A549 (cell line): ENCODE results near the gene NTM. TPM values are rescaled to one million over a fixed set of nuclear protein-coding genes. Genes with fewer than 3 reads are reported as not detected.

Experiments
- ATAC-seq, 2 experiments: fragments of 200-7000 bp in 1 of 2; fragments of >200 bp in 1 of 2; cut with Nextera tagmentation in 1 of 2; cut with Tn5 transposase in 1 of 2; 3 replicates each; pipeline versions ENCODE4 v1.8.0 to v1.9.1; 2018 to 2020; ENCODE audit warnings: mild to moderate bottlenecking in 1 of 2, moderate library complexity in 1 of 2
- CTCF ChIA-PET: fragments of 300-600 bp; sonication (Branson Sonifier 250); formaldehyde crosslinking; extraction: SDS; loops from one replicate; lab custom pipeline; 2021; ENCODE audit warnings: antibody characterized with exemption, inconsistent platforms; lab: Yijun Ruan, JAX
- POLR2A ChIA-PET: fragments of 350-600 bp; formaldehyde crosslinking; extraction: SDS; loops from one replicate; lab custom pipeline; 2021; ENCODE audit warnings: antibody characterized with exemption, inconsistent platforms; lab: Yijun Ruan, JAX
- DNase-seq, 2 experiments: peaks; one replicate each; pipeline versions ENCODE4 v3.0.0 to v3.0.0-alpha.2; 2011 to 2016; ENCODE audit warnings: low read depth in 1 of 2, low spot score in 1 of 2
- FAIRE-seq: peaks from 2 replicates; lab custom pipeline; 2011; peaks lifted over from hg19 to GRCh38; lab: Jason Lieb, UNC
- H3K27ac ChIP-seq, 2 experiments: fragments of >200 bp; sonication (Bioruptor Twin); formaldehyde crosslinking; 3 replicates each; pipeline ENCODE4 v1.5.1; 2016 to 2017
- H3K4me1 ChIP-seq: fragments of >200 bp; sonication (Bioruptor Twin); formaldehyde crosslinking; 3 replicates; pipeline ENCODE4 v1.6.1; 2016
- H3K4me2 ChIP-seq: fragments of >200 bp; sonication (Bioruptor Twin); formaldehyde crosslinking; 3 replicates; pipeline ENCODE4 v1.6.1; 2016
- H3K4me3 ChIP-seq: fragments of >200 bp; sonication (Bioruptor Twin); formaldehyde crosslinking; 3 replicates; pipeline ENCODE4 v1.5.1; 2016
- H3K9me3 ChIP-seq: fragments of >200 bp; sonication (Bioruptor Twin); formaldehyde crosslinking; 3 replicates; pipeline ENCODE4 v1.6.1; 2016
- CBX2 ChIP-seq: fragments of 200-600 bp; sonication (generic); IDR thresholded peaks from 2 replicates; pipeline ENCODE4 v1.6.1; 2016; ENCODE audit warnings: low read depth, mild to moderate bottlenecking, borderline replicate concordance
- CHD2 ChIP-seq: fragments of 150-350 bp; IDR thresholded peaks from 2 replicates; pipeline ENCODE4 v1.6.1; 2014; ENCODE audit warnings: low read length; ENCODE audit not compliant: partially characterized antibody
- CHD4 ChIP-seq: fragments of 200-600 bp; sonication (generic); IDR thresholded peaks from 2 replicates; pipeline ENCODE4 v1.6.1; 2016; ENCODE audit warnings: antibody characterized with exemption, mild to moderate bottlenecking, borderline replicate concordance
- EP300 ChIP-seq, 2 experiments: fragments of >200 bp; sonication (Bioruptor Twin); formaldehyde crosslinking; IDR thresholded peaks; 2 replicates in 1 of 2; 3 replicates in 1 of 2; pipeline ENCODE4 v1.6.1; 2016 to 2017
- FOSL2 ChIP-seq, 2 experiments: fragments of 450-650 bp in 1 of 2; fragments of >200 bp in 1 of 2; sonication (Bioruptor Twin) in 1 of 2; formaldehyde crosslinking; IDR thresholded peaks; 2 replicates each; pipeline versions ENCODE4 v1.5.0 to v1.6.1; 2016 to 2020; ENCODE audit warnings: mild to moderate bottlenecking in 1 of 2, moderate library complexity in 1 of 2
- HDAC2 ChIP-seq: fragments of 200-600 bp; sonication (generic); IDR thresholded peaks from 2 replicates; pipeline ENCODE4 v1.6.1; 2016
- HOXB13 ChIP-seq: fragments of 250-450 bp; sonication (Bioruptor Pico); IDR thresholded peaks from 2 replicates; pipeline ENCODE4 v1.5.0; 2020; ENCODE audit warnings: low read depth, mild to moderate bottlenecking, moderate library complexity
- HOXB5 ChIP-seq: fragments of 250-450 bp; sonication (Bioruptor Pico); IDR thresholded peaks from 2 replicates; pipeline ENCODE4 v1.5.0; 2020; ENCODE audit warnings: mild to moderate bottlenecking, moderate library complexity
- MAZ ChIP-seq: fragments of 150-350 bp; IDR thresholded peaks from 2 replicates; pipeline ENCODE4 v1.6.1; 2014; ENCODE audit warnings: antibody characterized with exemption, low read depth, low read length, borderline replicate concordance
- NFE2L2 ChIP-seq: fragments of 150-350 bp; conservative IDR thresholded peaks from 2 replicates; pipeline ENCODE4 v1.6.1; 2014; ENCODE audit warnings: low read length
- NPAS2 ChIP-seq: fragments of 250-450 bp; sonication (Bioruptor Pico); IDR thresholded peaks from 2 replicates; pipeline ENCODE4 v1.8.0; 2022; ENCODE audit warnings: mild to moderate bottlenecking, moderate library complexity, borderline replicate concordance
- NR3C1 ChIP-seq: fragments of >200 bp; sonication (Bioruptor Twin); formaldehyde crosslinking; IDR thresholded peaks from 3 replicates; pipeline ENCODE4 v1.6.1; 2017
- RARB ChIP-seq: fragments of 250-450 bp; sonication (Bioruptor Pico); IDR thresholded peaks from 2 replicates; pipeline ENCODE4 v1.8.0; 2021; ENCODE audit warnings: mild to moderate bottlenecking, moderate library complexity
- SMC3 ChIP-seq: fragments of >200 bp; sonication (Bioruptor Twin); formaldehyde crosslinking; IDR thresholded peaks from 3 replicates; pipeline ENCODE4 v1.6.1; 2018; ENCODE audit warnings: inconsistent platforms
- TFCP2L1 ChIP-seq: fragments of 250-450 bp; sonication (Bioruptor Pico); IDR thresholded peaks from 2 replicates; pipeline ENCODE4 v1.5.0; 2021; ENCODE audit warnings: mild to moderate bottlenecking
- TP53 ChIP-seq: fragments of 250-450 bp; sonication (Bioruptor Pico); IDR thresholded peaks from 2 replicates; pipeline ENCODE4 v1.5.0; 2021; ENCODE audit warnings: mild to moderate bottlenecking, moderate library complexity
- USF2 ChIP-seq: fragments of 450-650 bp; IDR thresholded peaks from 2 replicates; pipeline ENCODE4 v1.6.1; 2014; ENCODE audit warnings: antibody characterized with exemption
- ZC3H11A ChIP-seq: fragments of 450-650 bp; IDR thresholded peaks from 2 replicates; pipeline ENCODE4 v1.6.1; 2014; ENCODE audit warnings: antibody characterized with exemption, mild to moderate bottlenecking
- ZSCAN20 ChIP-seq: fragments of 250-450 bp; sonication (Bioruptor Pico); IDR thresholded peaks from 2 replicates; pipeline ENCODE4 v1.8.0; 2022; ENCODE audit warnings: mild to moderate bottlenecking, moderate library complexity
- WGBS: methylation state at CpG from one replicate; pipeline ENCODE4 v1.1.6; 2017; ENCODE audit errors: missing lambda C conversion rate; 5-methylcytosine and 5-hydroxymethylcytosine counted together
- polyA plus RNA-seq, 4 experiments: library from polyadenylated mRNA; depleted of rRNA in 3 of 4; stranded (reverse); fragments of >200 nt; fragmentation: RNase III in 1 of 4; extraction: RNeasy Plus Mini Kit Qiagen cat#74134 plus additional on column Dnase treatment in 1 of 4; gene quantifications; 2 replicates in 3 of 4; 3 replicates in 1 of 4; pipeline ENCODE4 v1.2.3, GENCODE V29; 2011 to 2017
- TF ChIP-seq, protein P1 (sequence below): IDR thresholded peaks from 2 replicates; pipeline ENCODE4 v1.6.1; 2012
- TF ChIP-seq, protein P2 (sequence below): fragments of 250-450 bp; sonication (Bioruptor Pico); IDR thresholded peaks from 2 replicates; pipeline ENCODE4 v1.5.0; 2021; ENCODE audit warnings: mild to moderate bottlenecking, moderate library complexity, borderline replicate concordance
- TF ChIP-seq, protein P3 (sequence below): fragments of >200 bp; sonication (Bioruptor Twin); formaldehyde crosslinking; IDR thresholded peaks from 3 replicates; pipeline ENCODE4 v1.6.1; 2016
- TF ChIP-seq, protein P4 (sequence below): fragments of 250-450 bp; sonication (Bioruptor Pico); IDR thresholded peaks from 2 replicates; pipeline ENCODE4 v1.5.0; 2020; ENCODE audit warnings: low read depth, mild to moderate bottlenecking, moderate library complexity
- TF ChIP-seq, protein P5 (sequence below): IDR thresholded peaks from 2 replicates; pipeline ENCODE4 v1.6.1; 2012; ENCODE audit warnings: low read depth, borderline replicate concordance

Gene NTM
- polyA plus RNA-seq, 2 of the 4 experiments (the other 2 are of a cell fraction), result not detected

GRCh38 chr11:131486100-131486499 is 115.7 kb downstream of the NTM start:
- no peaks in the 10 kb centered on the region for H3K4me1 ChIP-seq
- CTCF ChIA-PET, result interaction anchor here (0.6 kb wide), 1 partner anchor 68 kb away, joined by 4 read pairs; no protein-coding TSS in a partner anchor
- H3K27ac ChIP-seq, result no peak overlapping the region
- no peak for FAIRE-seq
- ATAC-seq, result no peak
- H3K9me3 ChIP-seq, result no peaks in the 10 kb centered on the region
- 2% methylated on average over 3 of the region's 3 CpGs for WGBS
- no peak overlapping the region for H3K4me2 ChIP-seq
- TF ChIP-seq ZC3H11A (no peak), CBX2 (no peak), ZSCAN20 (CRISPR knock-in tag) (no peak), RARB (CRISPR knock-in tag) (no peak), USF2 (no peak), NR3C1 (no peak), HDAC2 (no peak), EP300 (IDR thresholded peaks at IDR 0.05) (no peak)
- DNase-seq, result no peak
- POLR2A ChIA-PET, result no interaction called here
- no peak overlapping the region for H3K4me3 ChIP-seq

DNA sequence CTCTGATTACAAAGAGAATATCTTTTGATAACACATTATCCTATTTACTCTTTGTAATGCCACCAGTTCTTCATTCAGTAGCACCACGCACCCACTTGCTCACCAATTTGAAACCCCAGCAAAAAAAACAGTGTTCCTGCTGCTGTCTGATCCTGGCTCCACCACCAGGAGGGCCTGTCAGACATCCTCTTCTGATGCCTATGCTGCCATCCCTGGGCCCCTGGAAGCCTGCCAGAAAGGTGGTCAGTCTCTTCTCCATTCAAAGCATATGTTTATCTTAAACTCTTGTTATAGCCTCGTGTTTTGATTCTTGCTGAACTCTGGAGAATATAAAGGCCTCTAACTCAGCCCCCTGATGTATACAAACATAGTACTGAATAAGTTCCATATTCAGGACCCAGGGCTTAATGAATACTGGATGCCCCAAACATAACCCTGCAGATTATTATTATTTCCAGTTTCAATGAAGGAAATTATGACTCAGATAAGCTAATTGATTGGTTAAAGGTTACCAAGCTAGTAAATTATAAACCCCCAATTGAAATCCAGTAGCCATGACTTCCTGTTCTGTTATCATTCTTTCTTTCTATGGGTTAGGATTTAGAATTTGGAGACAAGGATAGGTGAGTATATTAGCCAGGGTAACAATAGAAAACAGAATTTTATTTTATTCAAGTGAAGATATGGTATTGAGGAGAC is 116.7 kb downstream of the NTM start:
- DNase-seq (no peak), ATAC-seq (no peak), FAIRE-seq (no peak)
- H3K27ac ChIP-seq, result no peak overlapping the region
- POLR2A ChIA-PET, result no interaction called here
- no peak overlapping the region for H3K4me2 ChIP-seq
- H3K4me3 ChIP-seq, result no peak overlapping the region
- 5% methylated on average over 2 of the region's 2 CpGs for WGBS
- no peaks in the 10 kb centered on the region for H3K9me3 ChIP-seq
- no peak for TF ChIP-seq TFCP2L1 (CRISPR knock-in tag)
- TF ChIP-seq, protein P1, sequence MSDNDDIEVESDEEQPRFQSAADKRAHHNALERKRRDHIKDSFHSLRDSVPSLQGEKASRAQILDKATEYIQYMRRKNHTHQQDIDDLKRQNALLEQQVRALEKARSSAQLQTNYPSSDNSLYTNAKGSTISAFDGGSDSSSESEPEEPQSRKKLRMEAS, result no peak
- no peak for TF ChIP-seq CHD4
- no peak for TF ChIP-seq MAZ
- TF ChIP-seq SMC3, result no peak
- no peak for TF ChIP-seq NPAS2 (CRISPR knock-in tag)
- TF ChIP-seq HOXB5 (CRISPR knock-in tag), result no peak
- TF ChIP-seq, protein P2, sequence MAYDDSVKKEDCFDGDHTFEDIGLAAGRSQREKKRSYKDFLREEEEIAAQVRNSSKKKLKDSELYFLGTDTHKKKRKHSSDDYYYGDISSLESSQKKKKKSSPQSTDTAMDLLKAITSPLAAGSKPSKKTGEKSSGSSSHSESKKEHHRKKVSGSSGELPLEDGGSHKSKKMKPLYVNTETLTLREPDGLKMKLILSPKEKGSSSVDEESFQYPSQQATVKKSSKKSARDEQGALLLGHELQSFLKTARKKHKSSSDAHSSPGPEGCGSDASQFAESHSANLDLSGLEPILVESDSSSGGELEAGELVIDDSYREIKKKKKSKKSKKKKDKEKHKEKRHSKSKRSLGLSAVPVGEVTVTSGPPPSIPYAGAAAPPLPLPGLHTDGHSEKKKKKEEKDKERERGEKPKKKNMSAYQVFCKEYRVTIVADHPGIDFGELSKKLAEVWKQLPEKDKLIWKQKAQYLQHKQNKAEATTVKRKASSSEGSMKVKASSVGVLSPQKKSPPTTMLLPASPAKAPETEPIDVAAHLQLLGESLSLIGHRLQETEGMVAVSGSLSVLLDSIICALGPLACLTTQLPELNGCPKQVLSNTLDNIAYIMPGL (CRISPR knock-in tag), result no peak
- TF ChIP-seq, protein P3, sequence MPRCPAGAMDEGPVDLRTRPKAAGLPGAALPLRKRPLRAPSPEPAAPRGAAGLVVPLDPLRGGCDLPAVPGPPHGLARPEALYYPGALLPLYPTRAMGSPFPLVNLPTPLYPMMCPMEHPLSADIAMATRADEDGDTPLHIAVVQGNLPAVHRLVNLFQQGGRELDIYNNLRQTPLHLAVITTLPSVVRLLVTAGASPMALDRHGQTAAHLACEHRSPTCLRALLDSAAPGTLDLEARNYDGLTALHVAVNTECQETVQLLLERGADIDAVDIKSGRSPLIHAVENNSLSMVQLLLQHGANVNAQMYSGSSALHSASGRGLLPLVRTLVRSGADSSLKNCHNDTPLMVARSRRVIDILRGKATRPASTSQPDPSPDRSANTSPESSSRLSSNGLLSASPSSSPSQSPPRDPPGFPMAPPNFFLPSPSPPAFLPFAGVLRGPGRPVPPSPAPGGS, result no peak
- no peak for TF ChIP-seq FOSL2 (IDR thresholded peaks at IDR 0.05)
- TF ChIP-seq FOSL2 (CRISPR knock-in tag; IDR thresholded peaks at IDR 0.05), result no peak
- TF ChIP-seq, protein P4, sequence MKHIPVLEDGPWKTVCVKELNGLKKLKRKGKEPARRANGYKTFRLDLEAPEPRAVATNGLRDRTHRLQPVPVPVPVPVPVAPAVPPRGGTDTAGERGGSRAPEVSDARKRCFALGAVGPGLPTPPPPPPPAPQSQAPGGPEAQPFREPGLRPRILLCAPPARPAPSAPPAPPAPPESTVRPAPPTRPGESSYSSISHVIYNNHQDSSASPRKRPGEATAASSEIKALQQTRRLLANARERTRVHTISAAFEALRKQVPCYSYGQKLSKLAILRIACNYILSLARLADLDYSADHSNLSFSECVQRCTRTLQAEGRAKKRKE (CRISPR knock-in tag), result no peak
- TF ChIP-seq CHD2, result no peak
- TF ChIP-seq ZSCAN20 (CRISPR knock-in tag), result no peak
- TF ChIP-seq, protein P5, sequence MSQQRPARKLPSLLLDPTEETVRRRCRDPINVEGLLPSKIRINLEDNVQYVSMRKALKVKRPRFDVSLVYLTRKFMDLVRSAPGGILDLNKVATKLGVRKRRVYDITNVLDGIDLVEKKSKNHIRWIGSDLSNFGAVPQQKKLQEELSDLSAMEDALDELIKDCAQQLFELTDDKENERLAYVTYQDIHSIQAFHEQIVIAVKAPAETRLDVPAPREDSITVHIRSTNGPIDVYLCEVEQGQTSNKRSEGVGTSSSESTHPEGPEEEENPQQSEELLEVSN, result no peak
- no peak for TF ChIP-seq NFE2L2
- TF ChIP-seq TP53 (CRISPR knock-in tag), result no peak
- no peak for TF ChIP-seq HOXB13 (CRISPR knock-in tag)
- H3K4me1 ChIP-seq, result no peaks in the 10 kb centered on the region
- CTCF ChIA-PET, result no interaction called here
